ENCODE measurements around the gene PNPLA3.

- TF ChIP-seq CTCF (IDR thresholded peaks at IDR 0.05) (no peak), POLR2A (IDR thresholded peaks at IDR 0.05) (no peak), POLR2AphosphoS5 (IDR thresholded peaks at IDR 0.05) (no peak)
Measured at GRCh38 chr22:43992331-43992821, 68.8 kb downstream of the PNPLA3 start.
